GM21390 (cell line): Measurements from ENCODE around the gene DCHS2.

Experiments used
- ATAC-seq: cut with Tn5 transposase; IDR thresholded peaks from one replicate; pipeline ENCODE4 v1.9.1; 2021; ENCODE audit not compliant: unreplicated experiment

The DCHS2 gene

GRCh38 chr4:154328030-154328429 lies 163.6 kb downstream of the DCHS2 start:
- no peak for ATAC-seq

- no peak for ATAC-seq
Observed at GRCh38 chr4:154320521-154320920, 171.1 kb downstream of the DCHS2 start.

GRCh38 chr4:154319736-154320135 lies 171.9 kb downstream of the DCHS2 start:
- no peak for ATAC-seq

GRCh38 chr4:154317201-154317999 lies 174.2 kb downstream of the DCHS2 start:
- ATAC-seq, result no peak

GRCh38 chr4:154315741-154316140 lies 175.9 kb downstream of the DCHS2 start:
- no peak for ATAC-seq

GRCh38 chr4:154314248-154314647 lies 177.4 kb downstream of the DCHS2 start:
- ATAC-seq, result no peak

- ATAC-seq, result no peak
Observed at GRCh38 chr4:154313004-154313585, 178.5 kb downstream of the DCHS2 start.

- no peak for ATAC-seq
Observed at GRCh38 chr4:154312246-154312645, 179.4 kb downstream of the DCHS2 start.

GRCh38 chr4:154310578-154310977 lies 181.0 kb downstream of the DCHS2 start:
- no peak for ATAC-seq

- no peak for ATAC-seq
Observed at GRCh38 chr4:154308207-154308606, 183.4 kb downstream of the DCHS2 start.

GRCh38 chr4:154307451-154307850 lies 184.1 kb downstream of the DCHS2 start:
- ATAC-seq, result no peak

- ATAC-seq, result no peak
Observed at GRCh38 chr4:154305616-154306015, 186.0 kb downstream of the DCHS2 start.

- ATAC-seq, result no peak
Observed at GRCh38 chr4:154304679-154305078, 186.9 kb downstream of the DCHS2 start.

GRCh38 chr4:154294652-154295350 lies 196.8 kb downstream of the DCHS2 start:
- ATAC-seq, result no peak

- no peak for ATAC-seq
Observed at GRCh38 chr4:154293427-154293826, 198.2 kb downstream of the DCHS2 start.

GRCh38 chr4:154292589-154292988 lies 199.0 kb downstream of the DCHS2 start:
- no peak for ATAC-seq

- no peak for ATAC-seq
Observed at GRCh38 chr4:154277172-154277571, 214.4 kb downstream of the DCHS2 start.

- ATAC-seq, result no peak
Observed at GRCh38 chr4:154276496-154276895, 215.1 kb downstream of the DCHS2 start.

- ATAC-seq, result no peak
Observed at GRCh38 chr4:154254999-154255398, 236.6 kb downstream of the DCHS2 start.

- no peak for ATAC-seq
Observed at GRCh38 chr4:154234576-154234975, 257.0 kb downstream of the DCHS2 start.

- ATAC-seq, result no peak
Observed at GRCh38 chr4:154231806-154232478, 259.7 kb downstream of the DCHS2 start.
